Activated T-helper 1 cell treated with anti-CD3 and anti-CD28 coated beads, Interleukin-2, amount 50 U/mL, for 16 hours (primary cell): ENCODE data around the gene NR6A1.

Experiments
- DNase-seq, 2 donors: peaks; one replicate each; pipeline ENCODE4 v3.0.0-alpha.2; 2020; ENCODE audit warnings: low read depth in 1 of 2, low spot score in 1 of 2

Gene NR6A1

DNA sequence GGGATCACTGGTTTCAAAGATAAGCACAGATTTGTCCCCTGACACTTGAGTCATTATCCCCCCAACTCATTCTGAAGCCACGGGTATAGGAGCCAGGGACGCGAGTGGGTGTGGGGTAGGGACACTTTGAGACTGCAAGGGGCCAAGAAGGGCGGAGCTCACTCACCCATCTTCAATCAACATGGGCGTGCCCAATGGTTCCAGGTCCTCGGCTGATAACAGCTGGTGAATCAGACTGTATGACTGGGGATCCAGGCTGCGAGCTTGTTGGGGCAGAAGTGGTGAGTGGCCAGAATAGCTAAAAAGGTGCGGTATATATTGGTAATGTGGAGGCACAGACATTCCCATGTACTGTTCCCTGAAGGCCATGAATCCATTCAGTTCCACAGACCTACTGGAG, 233.2 kb downstream of the NR6A1 start:
- DNase-seq: no peak

DNA sequence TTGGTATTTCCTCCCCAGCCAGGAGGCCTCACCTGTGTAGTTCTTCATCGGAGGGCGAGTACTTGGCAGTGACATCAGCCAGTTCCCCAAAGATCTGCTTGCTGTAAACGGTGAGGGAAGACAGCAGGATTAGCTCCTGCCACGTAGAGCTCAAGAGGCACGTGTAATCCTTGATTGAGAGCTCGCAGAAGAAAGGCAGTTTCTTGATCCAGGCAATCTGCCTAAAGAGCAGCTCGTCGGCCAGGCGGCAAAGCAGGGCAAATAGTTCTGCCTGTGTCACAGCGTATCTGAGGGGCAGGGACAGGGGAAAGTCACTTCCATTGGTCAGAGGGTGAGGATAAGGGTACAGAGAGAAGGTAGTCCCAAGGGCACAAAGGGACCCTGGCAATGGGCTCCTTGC, 235.3 kb downstream of the NR6A1 start:
- DNase-seq: no peak

DNA sequence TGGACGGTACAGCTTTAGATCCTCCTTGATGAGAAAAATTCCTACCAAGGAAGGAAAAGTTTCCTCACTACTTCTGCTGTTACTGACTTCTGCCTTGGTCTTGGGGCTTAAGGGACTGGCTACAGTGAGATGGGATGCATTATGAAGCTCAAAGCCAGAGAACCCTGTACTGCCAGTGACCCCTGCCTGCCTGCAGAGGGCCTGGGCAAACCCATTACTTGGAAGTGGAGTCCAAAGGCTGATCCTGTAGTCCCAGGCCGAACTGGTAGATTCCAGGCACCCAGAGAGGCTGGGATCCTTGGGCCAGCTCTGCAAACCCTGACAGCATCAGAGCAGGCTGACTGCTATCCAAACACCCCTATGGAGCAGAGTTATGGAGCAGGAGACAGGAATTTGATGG, 238.2 kb downstream of the NR6A1 start:
- no peak for DNase-seq

DNA sequence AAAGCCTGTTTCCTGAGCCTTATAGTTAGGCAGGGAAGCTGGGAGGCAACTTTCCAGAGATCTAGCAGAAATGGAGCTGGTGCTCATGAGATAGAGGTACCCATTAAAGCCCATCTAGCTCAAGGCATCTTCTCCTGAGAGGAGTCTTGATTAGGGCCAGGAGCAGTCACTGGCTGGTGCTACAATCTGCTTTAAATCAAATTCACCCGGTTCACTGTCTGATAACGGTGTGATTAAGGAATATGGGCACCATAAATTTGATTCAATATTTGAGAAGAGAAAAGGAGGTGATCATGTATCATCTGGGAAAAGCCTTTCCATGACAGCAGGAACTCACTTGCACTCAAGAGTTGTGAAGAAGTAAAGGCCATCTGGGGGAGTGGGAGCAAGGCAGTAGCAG, 240.0 kb downstream of the NR6A1 start:
- no peak for DNase-seq

DNA sequence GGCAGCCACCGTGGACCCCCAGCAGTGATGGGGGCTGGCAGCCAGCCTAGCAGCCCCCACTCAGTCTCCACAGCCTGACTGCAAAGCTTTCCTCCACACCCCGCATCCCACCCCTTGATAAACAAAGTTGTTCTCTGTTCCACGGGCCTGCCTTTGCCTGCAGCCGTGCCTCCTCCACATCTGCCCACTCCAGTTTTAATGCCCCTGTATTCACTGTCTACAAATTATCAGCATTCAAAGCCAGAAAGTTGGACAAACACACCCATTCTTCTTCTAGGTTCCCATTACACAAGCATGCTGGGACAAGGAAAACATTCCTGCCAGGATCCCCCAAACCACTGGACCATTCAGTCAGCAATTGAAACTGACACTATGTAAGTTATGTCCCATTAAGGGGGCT, 240.9 kb downstream of the NR6A1 start:
- DNase-seq: no peak

DNA sequence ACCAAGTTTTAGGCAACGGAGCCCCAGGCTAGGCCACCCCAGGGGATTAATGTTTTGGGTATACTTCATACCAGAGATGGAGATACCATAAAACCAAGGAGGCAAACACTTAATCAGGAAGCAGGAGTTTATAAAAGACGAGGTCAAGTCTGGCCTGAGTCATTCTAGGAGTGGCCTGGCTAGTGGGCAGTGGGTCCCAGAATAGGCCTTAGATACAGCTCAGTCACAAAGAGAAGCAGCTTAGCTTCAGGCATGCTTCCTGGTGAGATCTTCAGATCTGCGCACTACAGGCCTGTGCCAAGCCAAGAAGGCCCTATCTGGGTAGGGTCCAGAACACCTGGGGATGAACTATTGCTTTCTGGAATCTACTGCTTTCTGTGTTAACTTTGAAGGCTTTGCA, 243.3 kb downstream of the NR6A1 start:
- no peak for DNase-seq

DNA sequence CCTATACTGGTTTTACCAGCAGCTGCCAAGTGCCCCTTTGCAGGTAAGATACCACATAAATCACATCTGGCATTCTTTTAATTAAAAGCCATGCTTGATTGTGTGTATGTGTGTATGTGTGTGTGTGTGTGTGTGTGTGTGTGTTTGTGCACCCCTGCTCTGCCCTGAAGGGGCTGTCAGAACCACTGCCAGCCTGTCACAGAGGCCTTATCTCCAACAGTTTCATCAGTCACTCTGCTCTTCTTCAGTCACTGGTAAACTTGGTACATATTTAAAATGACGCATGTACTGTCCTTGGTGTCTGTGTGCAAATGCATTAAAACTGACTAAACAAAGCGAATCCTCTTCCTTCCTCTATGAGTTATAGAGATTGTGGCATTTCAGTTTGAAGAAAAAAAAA, 244.9 kb downstream of the NR6A1 start:
- no peak for DNase-seq

DNA sequence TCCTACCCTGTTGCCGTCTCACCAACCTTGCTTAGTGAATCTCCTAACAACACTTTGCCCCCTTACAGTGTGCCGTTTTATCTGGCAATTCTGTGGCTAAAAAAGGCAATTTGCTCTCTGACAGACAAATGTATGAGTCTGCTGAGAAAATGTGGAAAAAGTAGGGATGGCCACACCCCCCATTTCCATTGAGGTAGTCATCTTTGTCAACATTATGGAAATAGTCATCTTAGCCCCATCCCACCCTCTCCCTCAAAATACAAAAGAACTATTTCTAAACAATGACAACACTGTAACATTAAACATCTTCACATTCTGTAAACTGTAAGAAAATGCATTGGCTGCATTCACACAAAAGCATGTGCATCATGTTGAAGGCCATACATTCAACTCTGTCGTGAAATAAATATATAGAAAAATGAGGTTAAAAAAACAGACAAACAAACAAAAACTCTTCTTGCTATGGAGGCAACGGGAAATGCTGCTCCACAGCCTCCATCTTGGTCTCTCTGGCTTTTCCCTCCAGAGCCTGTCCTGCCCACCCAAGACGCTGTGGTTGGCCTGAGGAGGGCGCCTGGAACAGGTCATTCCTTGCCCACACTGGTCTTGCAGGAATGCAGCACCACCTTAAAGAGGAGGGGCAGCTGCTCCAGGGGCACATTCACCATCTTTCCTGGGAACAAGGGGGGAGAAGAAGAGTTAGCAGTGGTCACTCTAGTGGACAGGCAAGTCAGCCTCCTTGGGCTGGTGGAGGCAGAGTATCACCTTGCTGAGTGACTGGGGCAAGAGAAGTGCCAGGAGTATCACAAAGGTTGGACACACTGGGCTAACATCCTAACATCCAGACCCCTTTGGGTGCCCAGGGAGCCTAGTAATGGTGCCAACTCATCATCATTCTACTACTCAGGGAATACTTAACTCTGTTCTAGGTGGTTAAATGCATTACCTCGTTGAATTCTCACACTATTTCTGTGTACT, 248.7 kb downstream of the NR6A1 start:
- no peak for DNase-seq

DNA sequence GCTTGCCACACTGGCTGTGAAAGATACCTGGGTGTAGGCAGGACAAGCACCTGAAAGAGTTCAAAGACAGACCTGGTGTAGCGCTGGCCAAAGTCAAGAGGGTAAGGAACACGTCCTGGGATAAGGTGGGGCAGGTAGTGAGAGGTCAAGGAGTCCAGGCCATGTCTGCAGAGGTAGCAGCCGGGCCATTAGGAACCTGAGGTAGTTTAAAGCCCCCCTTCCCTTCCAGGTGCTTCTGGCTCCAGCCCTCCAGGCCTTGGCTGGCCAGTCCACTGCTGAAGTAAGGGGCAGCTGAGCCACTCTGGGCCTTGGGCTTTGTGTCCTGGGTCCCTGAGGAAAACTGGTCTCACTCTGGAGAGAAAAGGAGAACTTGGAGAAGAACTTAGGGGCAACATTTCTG, 250.0 kb downstream of the NR6A1 start:
- DNase-seq: no peak

DNA sequence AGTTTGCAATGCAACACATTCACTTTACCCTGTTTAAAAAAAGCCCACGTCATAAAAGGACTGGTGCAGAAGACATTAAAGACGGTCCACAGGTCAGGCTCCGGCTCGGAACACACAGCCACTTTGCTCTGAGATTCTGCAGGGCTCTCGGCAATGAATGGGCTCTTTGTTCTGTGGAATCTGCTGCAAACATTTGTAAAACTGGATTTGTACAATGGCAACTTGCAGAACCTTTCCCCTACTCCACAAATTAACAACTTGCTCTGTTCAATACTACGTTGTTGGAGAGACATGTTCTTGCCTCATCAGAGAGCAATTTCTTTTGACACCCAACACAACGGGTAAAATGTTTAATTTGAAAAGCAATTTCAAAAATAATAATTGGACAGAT, 250.9 kb downstream of the NR6A1 start:
- no peak for DNase-seq

DNA sequence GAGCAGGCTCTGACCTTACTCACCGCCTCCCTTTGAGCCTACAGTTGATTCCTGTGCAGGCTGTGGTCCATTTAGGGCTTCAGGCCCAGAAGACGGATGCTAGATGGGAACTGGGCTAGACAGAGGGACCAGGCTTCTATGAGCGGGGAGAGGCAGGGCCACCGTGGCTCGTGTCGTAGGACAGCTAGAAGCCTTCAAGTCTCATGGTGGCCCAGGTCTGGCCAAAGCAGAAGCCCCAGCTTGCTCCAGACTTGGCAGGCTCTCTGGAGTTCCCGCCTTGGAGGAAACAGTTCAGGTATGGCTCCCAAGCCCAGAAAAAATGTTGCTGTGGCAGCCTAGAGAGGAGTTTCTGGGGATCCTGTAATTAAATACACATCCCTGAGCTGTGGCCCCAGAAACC, 253.0 kb downstream of the NR6A1 start:
- no peak for DNase-seq

DNA sequence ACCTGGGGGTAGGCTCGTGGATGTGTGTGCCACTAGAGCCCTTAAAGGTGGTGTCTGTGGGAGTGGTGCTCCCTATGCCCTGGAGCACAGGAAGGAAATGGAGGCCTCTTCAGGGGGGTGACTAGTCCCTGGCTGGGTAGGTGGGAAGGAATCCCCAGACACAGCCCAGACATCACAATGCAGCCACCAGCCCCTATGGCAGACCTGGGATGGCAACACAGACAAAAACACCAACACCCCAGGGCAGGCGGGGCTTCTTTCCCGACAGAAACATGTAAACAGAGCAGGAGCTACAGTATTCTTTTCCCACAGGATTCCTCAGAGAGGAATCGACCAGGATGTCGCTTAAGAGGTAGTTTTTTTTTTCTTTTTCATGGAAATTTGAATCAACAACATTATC, 253.5 kb downstream of the NR6A1 start:
- no peak for DNase-seq

DNA sequence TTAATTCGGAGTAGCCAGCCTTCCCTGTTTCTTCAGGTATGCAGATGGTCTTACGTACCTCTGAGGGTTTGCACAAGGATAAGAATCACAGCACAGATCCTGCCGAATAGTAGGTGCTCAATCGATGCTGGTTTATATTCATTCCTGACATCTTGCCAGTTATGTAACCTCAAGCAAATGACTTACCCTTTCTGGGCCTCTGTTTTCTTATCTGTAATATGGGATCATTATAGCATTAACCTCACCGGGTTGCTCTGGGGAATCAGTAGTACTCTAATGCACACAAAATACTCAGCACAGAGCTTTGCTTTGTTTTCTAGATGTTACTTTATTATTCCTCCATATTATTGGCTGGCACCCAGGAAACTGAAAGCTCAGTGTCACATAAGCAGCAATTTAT, 256.2 kb downstream of the NR6A1 start:
- no peak for DNase-seq

DNA sequence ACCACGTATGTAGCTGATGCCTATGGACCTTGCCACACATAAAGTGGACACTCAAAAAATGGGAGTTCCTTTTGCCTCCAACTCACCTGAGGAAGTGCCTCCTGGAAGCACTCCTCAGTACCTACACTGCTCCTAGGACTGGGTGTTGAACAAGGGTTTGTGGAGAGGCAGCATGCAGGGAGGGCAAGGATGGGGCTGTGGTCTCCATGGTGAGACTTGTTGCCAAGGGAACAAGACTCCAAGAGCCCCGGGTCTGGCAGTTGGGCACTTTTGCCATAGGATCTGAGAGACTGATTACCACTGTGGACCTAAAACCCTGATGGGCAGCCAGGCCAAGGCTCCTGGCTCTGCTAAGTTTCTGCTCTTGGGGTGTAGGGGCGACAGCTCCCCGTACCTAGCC, 257.0 kb downstream of the NR6A1 start:
- no peak for DNase-seq

DNA sequence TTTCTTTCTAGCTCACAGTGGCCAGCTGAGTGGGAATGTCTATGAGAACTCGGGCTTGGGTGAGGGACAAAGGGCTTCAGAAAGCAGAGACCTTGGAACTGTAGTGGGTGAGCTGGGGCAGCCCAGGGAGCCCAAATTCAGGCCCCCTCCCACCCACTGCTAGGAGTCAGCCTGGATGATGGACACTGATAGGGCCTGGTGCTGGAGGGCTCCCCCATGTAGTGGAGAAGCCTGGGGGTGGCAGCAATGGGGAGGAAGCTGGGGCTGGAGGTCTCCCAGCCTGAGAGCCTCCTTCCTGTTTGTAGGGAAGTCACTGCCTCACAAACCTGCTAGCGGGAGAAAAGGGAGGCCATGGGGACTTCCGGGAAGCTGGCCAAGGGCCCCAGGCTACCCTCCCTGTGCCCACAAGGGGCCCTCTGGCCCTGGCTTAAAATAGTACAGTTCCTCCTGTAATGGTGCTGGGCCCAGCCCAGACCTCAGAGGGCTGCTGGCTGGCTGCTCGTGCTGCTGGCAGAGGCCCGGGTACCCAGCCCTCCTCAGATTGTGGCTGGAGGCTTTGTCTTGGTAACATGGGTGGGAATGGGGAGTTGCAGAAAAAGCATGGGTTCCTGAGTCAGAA, 257.6 kb downstream of the NR6A1 start:
- no peak for DNase-seq

DNA sequence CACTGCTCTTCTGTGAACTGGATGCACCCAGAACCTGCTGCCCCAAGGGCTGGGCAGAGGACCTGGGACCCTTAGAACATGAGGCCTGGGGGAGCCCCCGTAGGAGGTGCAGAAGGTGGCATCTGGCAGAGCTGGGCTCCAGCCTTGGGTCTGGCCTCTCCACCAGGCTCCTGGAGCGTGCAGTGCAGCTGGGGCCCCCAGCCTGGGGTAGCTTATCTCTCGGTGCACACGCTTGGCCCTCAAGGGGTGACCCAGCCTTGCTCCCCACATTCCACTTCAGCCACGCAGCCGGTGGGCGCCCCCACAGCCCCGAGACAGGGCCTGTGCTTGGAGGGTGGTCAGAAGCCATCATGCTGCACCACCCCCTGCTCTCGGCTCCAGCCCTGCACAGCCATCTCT, 258.3 kb downstream of the NR6A1 start:
- no peak for DNase-seq

DNA sequence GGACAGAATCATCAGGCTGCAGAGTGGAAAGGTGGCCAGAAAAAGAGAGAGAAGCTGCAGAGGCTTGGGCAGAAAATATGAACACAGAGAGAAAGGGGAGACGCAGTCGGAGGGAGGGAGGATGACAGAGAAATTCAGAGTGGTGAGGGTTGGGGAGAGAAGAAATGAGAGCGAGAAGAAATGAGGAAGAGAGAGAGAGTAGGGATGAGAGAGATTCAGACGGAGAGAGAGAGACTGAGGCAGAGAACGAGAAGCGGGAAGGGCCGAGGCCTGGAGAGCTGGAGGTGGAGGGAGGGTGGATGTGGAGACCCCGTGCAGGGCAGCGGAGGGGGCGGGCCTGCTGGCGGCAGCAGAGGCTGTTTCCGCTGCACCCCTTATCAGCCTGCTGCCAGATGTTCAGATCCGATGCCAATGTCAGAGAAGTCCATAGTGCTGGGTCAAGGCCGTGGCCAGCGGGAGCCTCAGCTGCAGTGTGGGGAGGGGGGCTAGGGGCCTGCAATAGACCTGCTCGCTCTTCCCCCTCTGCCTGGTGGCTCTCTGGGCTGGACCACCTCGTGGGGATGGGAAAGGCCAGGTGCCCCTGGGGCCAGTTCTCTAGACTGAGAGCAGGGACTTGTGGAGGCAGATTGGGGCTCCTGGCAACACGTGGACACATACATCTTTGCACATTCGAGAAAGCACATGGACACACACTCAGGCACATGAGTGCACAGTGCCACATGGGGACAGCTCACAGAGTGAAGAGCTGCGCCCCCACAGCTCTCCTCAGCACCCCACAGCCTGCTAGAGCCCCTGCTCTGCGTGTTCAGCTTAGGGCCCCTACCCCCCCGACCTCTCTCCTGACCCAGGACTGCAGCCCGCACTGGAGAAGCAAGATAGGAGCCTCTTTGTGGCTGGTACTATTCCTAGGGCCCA, 259.0 kb downstream of the NR6A1 start:
- no peak for DNase-seq

DNA sequence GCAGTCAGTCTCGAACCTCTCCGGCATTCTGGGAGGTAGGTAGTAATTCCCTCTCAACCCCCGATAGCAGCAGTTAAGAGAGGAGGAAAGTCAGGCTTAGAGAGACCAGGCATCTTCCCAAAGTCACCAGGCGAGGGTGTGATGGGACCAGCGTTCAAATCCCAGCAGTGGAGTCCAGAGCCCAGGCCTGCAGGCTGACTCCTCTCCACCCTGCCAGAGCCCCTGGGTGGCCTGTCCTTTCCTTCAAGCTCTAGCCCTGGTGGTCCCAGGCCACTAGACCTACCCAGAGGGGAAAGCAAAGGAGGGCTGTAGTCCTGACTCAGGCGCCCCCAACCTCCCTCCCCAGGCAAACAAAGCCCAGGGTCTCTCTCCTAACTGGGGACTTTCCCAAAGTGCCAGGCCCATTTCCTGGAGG, 259.7 kb downstream of the NR6A1 start:
- DNase-seq: no peak

DNA sequence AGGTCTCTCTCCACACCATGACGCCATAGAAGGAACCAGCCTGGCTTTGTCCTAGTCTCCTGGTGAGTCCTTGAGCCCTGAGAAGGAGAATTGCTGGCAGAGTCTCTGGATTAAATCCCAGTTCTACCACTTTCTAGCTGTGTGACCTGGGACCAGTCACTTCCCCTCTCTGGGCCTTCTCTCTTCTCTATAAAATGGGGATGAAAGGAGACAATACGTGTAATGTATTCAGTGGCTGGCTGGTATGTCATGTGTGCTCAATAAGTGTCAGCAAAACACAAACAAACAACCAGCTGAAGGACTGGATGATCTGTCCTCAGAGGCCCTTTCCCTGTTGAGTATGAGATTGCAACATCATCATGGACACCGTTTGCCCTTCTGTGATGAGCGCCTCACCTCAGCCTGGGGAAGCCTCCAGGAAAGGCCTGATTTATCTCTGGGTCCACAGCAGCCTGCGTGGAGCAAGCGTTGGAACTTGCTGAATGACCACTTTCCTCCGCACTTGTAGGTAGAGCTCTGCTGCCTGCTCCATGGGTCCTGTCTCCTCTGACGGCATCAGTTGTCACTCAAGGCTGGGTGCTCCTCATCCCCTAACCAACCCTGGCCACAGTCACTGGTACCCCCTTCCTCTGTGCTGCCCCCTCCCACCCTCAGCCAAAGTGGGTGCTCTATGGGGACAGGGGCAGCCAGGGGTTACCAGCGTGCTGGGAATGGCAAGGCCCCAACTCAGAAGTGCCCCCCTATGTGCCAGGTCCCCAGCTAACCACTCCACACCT, 260.3 kb downstream of the NR6A1 start:
- DNase-seq: no peak

DNA sequence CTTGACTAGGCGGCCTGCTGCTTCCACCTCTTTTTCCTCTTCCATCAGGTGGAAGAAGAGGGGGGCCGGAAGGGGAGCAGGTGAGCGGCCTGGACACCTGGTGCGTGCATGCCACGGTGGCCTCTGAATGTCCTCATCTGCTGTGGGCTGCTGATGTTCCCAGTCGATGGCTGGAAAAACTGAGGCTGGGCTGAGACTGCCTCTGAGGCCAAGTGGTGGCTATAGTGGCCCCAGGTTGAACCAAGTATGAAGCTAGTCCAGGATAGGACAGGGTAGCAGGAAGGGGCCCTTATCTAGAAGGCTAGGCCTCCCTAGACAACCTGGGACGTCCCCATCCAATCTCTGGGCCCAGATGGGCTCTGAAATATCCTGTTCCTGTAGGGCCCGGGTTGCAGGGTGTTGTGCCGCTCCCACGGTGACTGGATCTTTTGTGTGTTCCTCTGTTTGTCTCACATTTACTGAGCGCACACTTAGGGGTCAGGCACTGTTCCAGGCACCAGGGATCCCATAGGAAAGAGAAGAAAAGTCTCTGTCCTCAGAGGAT, 263.2 kb downstream of the NR6A1 start:
- no peak for DNase-seq
